Stimulated activated CD4-positive, alpha-beta T cell treated with anti-CD3 and anti-CD28 coated beads, Interleukin-12 subunit alpha, Interleukin-12 subunit beta, amount 100 ng/mL, for 24 hours (primary cell): ENCODE measurements around the gene PHF21A.

Experiments used
- DNase-seq, 2 experiments: peaks; one replicate each; pipeline ENCODE4 v3.0.0-alpha.2; 2020; ENCODE audit warnings: low read depth in 2 of 2

Gene PHF21A

DNA sequence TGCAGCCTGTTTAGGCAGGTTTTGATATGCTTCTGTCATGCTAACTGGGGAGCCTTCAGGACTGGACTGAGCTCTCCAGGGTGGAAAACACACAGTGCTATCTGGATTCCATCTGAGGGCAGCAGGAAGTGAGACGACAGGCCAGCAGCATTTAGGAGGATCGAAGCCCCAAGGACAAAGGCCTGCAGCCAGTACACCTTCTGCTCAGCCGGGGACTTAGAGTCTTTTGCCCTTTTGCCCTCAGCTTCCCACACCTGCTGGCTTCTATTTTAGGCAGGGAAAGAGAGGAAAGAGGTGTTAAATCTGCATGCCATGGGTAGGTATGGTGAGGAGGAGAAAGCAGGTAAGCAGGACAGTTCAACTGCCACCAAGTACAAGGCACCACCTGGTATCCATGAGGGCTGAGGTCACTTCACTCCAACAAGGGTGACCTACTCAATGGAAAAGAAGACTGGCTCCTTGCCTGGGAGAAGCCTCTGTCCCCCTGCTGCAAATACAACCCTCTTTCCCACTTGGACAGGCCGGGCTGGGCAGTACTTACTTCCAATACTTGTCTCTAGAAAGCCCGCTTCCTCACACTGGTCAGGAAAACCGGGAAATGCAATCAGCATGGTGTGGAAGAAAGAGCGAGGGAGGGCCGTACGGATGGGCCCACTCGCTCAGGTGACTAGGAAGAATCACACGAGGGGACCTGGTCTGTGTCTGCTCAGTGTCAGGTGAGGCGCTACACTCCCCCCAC lies 186.5 kb downstream of the PHF21A start:
- no peak for DNase-seq

DNA sequence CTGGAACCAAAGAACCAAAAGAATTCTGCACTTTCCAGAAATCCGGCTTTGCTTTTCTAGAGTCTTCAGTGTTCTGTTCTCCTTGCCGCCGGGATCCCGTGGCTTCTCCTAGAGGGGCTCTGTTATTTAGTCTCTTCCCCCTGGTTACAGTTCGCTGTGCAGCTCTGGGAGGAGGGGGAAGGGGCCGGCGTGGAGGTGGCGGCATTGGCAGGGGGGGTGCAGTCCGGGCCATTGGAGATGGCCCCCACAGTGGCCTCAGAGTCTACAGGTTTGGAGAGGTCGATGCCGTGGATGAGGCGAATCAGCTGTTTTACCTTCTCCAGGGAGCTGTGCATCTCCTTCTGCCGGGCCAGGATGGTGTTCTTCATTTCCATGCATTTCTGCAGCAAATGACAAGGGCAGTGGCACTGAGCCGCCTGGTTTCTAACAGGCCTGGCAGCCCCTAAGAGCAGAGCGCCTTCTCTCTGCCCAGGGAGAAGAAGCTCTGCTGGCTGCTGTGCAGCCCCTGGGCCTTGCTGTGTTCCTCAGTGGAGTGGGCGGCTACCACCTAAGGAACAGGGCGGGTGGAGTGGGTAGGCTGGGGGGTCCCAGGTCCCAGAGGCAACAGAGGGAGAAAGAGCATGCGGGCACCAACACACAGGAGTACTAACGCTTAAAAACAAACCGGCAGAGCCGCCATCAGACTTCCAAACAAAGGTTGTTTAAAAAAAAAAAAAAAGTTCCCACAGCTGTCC lies 187.2 kb downstream of the PHF21A start:
- no peak for DNase-seq

DNA sequence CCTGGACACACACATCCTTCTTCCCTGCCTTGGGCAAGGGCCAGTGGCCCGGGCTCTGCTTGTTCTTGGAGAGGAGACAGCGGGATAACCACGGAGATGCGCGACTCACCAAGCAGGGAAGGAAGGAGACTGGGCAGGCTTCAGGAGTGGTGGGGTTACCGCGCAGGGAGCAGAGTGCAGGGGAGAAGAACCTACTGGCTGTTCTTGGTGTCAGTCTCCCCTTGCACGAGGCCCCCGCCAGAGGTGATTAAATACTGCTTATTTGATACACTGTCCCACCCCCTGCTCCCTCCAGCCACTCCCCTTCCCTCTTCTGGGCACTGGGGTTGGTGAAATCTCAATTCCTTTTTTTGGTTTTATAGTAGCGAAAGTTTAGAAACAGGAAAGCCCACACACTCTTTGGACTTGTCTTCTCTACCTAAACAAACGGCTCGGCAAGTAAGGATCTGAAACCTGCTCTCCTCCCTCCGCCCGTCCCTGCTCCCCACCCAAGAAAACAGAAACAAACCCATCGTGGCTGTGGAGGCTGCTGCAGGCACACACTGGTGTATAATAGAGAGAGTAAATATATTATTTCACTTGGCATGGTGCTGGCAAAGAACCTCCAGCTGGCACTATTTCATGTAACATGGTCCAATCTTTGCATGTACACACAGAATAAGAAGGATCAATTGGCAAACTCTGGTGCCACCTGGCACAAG lies 188.0 kb downstream of the PHF21A start:
- DNase-seq = no peak

DNA sequence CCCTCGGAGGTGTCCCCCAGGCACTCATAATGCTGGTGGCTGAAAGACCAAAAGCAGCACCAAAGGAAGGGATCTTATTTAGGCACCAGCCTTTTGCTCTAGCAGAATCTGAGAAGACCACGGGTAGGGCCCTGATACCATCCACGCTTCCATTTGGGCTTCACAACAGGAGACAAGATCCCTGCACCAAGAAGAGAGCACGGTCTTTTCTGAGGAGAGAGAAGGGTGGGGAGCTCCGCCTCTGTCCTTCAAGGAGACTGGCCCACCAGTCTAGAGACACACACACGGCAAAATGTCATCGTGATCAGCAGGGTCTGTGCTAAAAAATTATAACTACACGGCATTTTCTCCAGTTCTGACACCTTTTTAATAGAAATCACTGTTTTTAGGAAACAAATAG lies 189.0 kb downstream of the PHF21A start:
- DNase-seq = no peak

DNA sequence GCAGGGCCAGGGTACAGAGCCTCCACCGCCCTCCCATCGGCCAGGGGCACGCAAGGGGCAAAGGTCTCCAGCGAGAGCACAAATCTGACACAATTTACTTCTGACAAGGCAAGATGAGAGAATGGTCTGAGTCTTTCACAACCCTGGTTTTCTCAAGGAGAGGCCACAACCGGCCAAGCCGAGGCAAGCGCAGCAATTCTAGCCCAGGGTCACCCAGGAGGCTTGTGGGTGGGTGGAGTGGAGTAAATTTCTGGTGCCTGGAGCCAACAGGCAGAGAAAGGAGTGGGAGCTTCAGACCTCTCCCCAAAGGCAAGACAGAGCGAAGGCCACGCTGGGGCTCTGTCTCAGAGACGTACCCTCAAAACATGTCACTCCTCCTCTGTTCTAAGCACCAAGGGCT lies 189.5 kb downstream of the PHF21A start:
- no peak for DNase-seq

DNA sequence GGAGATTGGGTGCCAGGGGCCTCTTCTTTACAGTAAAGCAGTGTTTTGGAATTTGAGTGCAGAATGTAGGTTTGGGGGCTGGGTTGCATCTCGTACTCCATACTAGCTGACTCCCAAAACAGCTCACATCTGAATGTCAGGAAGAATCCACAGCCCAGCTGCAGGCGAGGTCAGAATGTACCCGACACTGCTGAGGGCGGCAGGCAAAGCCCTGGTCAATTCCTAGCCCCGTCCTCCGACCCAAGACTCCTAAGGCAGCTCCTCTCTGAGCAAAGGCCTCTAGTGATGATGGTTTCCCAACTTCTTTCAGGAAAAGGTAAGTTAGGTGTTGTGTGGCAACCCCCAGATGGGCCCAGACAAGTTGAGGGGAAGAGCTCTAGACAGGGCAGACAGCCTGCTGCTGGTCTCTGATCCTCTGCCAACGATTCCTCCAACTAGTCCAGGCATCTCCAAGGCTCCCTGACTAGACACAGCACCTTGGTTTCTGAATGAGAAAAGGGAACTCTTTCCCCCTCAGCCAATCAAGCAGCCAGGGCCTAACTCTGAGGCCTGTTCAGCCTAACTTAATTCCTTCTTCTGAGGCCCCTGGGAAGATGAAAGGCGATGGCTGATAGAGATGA lies 190.2 kb downstream of the PHF21A start:
- DNase-seq = no peak

DNA sequence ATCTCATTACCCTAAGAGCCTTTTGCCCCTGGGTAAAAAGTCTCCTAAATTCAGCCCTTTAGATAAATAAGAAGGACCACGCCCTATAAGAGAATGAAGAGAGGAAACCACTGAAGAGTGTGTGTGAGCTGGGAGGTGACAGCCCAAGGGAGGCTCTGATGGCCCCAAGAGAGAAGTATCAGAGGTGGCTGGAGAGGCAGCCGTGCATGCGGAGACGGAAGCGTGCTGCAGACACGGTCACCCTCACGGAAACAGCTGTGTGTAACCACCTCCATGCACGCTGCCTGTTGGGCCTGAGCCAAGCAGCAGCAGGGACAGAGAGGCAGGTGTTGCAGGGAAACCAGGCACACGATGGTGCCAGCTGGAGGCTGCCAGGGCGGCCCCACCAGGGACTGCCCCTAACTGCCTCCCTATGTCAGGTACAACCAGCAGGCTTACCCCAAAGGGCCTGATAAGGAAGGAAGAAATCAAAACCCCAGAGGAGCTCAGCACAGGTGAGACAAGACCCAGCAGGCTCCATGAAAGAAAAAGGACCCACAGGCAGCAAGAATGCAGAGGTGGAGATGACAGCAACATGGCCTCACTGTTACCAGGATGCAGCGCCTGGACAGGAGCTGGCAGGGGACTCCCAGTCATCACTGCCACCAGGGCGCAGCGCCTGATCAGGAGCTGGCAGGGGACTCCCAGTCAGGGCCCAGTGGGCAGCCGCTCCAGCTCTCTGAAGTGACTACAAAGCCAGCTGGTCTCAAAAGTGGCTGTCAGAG lies 191.0 kb downstream of the PHF21A start:
- DNase-seq = no peak

DNA sequence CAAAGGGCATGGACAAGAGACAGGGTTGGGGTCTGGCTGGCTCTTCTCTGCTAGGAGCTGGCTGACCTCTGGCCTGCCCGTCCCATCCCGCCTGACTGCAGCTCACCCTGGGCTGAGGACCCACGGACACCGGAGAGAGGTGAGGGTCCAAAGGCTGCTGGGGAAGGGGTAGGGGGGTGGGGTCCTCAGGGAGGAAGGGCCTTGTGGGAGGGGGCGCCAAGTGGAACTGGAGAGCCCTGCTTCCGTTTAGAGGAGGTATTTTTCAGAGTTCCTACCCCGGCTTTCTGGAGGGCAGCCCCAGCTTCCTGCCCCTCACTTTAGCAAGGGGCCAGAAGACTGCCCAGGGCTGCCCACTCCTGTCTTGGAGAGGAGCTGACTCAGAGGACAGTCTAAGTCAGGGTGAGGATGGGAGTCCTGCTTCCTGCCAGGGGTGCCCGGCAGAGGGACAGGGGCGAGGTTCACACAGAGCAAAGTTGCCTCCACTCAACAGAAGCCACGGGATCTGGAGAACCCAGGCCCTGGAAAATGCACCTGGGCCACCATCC lies 191.7 kb downstream of the PHF21A start:
- DNase-seq = no peak

DNA sequence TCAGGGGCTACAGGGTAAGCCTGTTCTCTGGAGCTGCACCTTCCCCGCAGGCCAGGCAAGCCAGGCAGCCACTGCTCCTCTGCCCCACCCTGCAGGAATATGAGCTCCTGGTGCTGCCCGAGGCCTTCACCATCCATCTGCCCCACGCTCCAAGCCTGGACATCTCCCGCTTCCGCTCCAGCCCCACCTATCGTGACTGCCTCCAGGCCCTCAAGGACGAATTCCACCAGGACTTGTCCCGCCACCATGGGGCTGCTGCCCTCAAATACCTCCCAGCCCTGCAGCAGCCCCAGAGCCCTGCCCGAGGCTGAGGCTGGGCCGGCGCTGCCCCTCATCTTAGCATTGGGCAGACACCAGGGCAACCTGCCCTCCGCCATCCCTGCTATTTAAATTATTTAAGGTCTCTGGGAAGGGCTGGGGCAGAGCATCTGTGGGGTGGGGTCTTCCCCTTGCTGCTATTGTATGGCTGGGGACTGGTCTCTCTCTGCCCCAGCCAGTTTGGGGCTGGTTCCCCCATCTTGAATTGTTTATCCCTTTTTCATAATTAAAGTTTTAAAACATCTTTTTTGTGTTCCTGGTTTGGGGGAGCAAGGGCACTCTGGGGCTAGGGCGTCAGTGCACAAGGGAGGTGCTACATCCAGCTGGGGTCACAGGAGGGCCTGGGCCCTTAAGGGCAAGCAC lies 192.6 kb downstream of the PHF21A start:
- no peak for DNase-seq

DNA sequence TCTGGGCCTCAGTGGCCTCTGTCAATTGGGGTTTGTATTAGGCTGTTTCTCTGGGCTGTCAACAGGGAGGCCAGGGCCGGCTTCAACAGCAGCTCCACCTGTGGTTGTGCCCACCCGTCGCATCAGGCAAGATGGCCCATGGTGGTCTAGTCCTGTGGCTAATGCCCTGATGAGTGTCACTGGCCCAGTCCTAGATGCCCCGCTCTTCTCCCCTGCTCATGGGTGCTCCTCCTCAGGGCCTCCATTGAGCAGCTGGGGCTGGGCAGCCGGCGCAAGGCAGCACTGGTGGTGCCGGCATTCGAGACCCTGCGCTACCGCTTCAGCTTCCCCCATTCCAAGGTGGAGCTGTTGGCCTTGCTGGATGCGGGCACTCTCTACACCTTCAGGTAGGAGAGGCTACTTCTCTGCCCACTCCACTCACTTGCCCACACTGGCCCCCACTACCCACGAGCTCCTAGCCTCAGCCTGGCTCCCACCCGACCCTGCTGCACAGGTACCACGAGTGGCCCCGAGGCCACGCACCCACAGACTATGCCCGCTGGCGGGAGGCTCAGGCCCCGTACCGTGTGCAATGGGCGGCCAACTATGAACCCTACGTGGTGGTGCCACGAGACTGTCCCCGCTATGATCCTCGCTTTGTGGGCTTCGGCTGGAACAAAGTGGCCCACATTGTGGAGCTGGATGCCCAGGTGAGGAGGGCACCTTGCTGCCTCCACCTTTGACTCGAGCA lies 193.4 kb downstream of the PHF21A start:
- no peak for DNase-seq

DNA sequence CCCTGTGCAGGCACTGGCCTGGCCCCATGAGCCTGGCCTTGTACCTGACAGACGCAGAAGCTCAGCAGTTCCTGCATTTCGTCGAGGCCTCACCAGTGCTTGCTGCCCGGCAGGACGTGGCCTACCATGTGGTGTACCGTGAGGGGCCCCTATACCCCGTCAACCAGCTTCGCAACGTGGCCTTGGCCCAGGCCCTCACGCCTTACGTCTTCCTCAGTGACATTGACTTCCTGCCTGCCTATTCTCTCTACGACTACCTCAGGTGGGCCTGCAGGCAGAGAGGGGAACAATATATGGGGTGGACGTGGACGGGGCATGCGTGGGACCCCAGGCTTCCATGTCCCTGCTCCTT lies 193.9 kb downstream of the PHF21A start:
- DNase-seq = no peak

DNA sequence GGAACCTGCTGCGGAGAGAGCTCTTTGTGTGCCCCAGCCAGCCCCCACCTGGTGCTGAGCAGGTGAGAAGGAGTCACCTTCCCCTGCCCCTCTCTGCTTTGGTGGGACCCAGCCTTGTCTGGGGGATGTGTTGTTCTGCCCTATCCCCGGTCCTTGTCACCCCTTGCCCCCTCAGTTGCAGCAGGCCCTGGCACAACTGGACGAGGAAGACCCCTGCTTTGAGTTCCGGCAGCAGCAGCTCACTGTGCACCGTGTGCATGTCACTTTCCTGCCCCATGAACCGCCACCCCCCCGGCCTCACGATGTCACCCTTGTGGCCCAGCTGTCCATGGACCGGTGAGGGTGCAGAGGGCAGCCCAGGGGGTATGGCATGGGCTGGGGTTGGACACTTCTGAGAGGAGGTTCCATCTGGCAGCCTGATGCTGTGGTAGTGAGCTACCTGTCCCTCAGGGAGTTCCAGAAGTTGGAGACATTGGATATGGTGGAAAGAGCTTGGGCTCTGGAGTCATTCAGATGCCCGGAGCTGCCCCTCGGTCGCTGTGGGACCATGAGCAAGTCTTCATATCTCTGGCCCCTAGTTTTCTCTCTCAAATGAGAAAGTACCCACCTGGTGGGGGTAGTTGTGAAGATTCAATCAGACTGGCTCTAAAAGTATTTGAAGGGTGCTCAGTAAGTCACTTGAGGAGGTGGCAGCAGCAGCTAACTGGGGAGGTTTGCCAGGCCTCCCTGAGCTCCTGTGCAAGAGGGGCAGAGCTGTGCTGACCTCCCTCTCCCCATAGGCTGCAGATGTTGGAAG lies 194.5 kb downstream of the PHF21A start:
- DNase-seq = no peak

DNA sequence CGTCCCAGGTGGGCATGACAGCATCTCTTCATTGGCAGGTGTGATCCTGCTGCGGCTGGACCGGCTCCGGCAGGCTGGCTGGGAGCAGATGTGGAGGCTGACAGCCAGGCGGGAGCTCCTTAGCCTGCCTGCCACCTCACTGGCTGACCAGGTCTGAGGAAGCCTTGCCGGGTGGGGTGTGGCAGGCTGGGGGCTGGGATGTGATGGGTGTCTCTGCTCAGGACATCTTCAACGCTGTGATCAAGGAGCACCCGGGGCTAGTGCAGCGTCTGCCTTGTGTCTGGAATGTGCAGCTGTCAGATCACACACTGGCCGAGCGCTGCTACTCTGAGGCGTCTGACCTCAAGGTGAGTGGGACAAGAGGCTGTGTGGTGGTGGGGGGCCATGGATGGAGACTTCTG lies 195.3 kb downstream of the PHF21A start:
- DNase-seq = no peak

DNA sequence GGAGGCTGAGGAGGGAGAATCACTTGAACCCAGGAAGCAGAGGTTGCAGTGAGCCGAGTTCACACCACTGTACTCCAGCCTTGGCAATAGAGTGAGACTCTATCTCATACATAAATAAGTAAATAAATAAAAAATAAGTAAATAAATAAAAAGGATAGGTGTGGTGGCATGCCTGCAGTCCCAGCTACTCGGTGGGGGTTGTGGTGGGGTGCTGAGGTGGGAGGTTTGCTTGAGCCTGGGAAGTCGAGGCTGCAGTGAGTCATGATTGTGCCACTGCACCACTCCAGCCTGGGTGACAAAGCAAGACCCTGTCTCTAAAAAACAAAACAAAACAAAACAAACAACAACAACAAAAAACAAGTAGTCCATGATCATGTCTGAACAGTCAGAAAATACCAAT lies 195.7 kb downstream of the PHF21A start:
- DNase-seq = no peak

DNA sequence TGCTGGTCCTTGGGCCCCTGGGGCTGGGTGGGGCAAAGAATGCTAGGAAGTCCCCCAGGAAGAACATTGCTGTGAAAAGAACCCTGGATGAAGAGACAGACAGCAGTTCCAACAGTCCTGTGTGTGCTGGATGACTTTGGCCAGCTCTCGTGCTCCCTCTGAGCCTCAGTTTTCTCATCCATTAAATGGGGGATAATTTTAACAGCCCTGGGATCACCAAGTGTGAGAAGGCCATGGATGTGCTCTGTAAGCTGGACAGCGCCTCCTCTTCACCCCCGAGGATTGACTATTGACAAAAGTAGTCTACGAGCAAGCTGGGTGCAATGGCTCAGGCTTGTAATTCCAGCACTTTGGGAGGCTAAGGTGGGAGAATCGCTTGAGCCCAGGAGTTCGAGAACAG lies 196.3 kb downstream of the PHF21A start:
- DNase-seq = no peak

DNA sequence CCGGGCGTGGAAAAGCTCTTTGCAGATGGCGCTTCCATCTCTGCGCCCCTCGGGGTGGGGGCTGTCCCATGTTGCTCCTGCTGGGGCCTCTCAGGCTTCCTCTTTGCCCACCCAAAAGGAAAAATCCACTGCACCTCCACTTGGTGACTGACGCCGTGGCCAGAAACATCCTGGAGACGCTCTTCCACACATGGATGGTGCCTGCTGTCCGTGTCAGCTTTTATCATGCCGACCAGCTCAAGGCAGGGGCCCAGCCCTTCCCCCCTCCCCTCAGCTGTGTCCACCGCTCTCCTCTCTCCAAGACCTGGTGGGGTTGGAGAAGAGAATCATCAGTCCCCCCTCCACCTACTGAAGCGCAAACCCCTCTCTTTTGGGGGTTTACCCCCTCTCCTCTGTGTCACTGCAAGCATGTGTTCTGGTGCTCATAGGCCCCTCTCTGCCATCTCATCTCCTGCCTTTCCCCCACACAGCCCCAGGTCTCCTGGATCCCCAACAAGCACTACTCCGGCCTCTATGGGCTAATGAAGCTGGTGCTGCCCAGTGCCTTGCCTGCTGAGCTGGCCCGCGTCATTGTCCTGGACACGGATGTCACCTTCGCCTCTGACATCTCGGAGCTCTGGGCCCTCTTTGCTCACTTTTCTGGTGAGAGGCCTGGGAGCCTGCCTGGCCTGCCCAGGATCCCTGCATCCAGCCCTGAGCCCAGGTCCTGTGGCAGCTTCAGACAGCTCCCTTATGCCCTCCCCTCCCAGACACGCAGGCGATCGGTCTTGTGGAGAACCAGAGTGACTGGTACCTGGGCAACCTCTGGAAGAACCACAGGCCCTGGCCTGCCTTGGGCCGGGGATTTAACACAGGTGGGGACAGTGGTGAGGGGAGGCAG lies 197.0 kb downstream of the PHF21A start:
- DNase-seq = no peak

DNA sequence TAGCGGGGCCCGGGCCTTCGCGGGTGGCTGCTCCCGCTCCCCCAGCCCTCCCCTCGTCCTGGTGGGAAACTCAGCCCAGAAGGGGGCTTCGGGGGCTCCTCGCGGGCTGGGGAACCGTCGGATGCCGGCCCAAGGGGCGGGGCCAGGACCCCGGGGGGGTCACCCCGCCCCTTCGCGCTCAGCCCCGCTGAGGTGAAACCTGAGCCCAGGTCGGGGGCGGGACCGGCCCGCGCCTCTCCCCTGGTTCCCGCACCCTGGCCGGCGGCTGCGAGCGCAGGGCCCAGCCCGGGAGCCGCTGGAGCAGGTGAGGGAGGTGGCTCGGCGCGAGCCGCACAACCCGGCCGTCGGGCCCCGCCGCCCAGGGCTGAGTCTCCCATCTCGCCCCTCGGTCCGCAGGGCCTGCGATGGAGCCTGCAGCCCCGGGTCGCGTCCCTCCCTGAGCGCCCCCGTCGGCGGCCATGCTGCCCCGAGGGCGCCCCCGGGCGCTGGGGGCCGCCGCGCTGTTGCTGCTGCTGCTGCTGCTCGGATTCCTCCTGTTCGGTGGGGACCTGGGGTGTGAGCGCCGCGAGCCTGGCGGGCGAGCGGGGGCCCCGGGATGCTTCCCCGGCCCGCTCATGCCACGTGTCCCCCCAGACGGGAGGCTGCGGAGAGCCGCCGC lies 198.7 kb downstream of the PHF21A start, which contains the start of gene LARGE2:
LARGE2 (plus strand) TSS at position 232 of the 658 bp plus-strand sequence; CDS start at position 459, 227 bp downstream.
- DNase-seq = no peak
